T-cell (primary cell): ENCODE data around the gene OAT. TPM values are rescaled to one million over a fixed set of nuclear protein-coding genes. Genes with fewer than 3 reads are reported as not detected.

Source experiments
- ATAC-seq, 4 experiments: fragments of 200-7000 bp in 3 of 4; fragments of 150-1000 bp in 1 of 4; cut with Tn5 transposase; replicated peaks in 1 of 4; 1 replicate in 3 of 4; 2 replicates in 1 of 4; pipeline ENCODE4 v1.10.0; 2021; ENCODE audit warnings: moderate library complexity in 3 of 4, mild to moderate bottlenecking in 2 of 4, moderate number of reproducible peaks in 1 of 4
- CTCF ChIA-PET, 2 donors: fragments of 300-600 bp; sonication (Branson Sonifier 250); formaldehyde crosslinking; loops; one replicate each; lab custom pipeline; 2022; ENCODE audit warnings: antibody characterized with exemption in 2 of 2; lab: Charles Lee
- POLR2A ChIA-PET, 2 donors: fragments of 300-600 bp; sonication (Branson Sonifier 250); formaldehyde crosslinking; loops; one replicate each; lab custom pipeline; 2022; ENCODE audit warnings: antibody characterized with exemption in 2 of 2; lab: Charles Lee
- DNase-seq, 35 experiments: peaks; one replicate each; pipeline versions ENCODE4 v3.0.0 to v3.0.0-alpha.2; 2013 to 2023
- H3K27ac ChIP-seq: one replicate; pipeline ENCODE4 v1.5.1; 2013; ENCODE audit warnings: low read length
- H3K27me3 ChIP-seq, 2 experiments: replicated peaks in 1 of 2; 1 replicate in 1 of 2; 2 replicates in 1 of 2; pipeline versions ENCODE4 v1.6.1 to v1.7.0; 2013; ENCODE audit warnings: low read length in 1 of 2, mixed read lengths in 1 of 2; ENCODE audit not compliant: control insufficient read depth in 2 of 2, insufficient read depth in 2 of 2; ENCODE audit errors: extremely low read depth in 1 of 2
- H3K36me3 ChIP-seq, 2 donors: 1 replicate in 1 of 2; 2 replicates in 1 of 2; pipeline versions ENCODE4 v1.6.1 to v1.7.0; 2013; ENCODE audit warnings: low read length in 1 of 2; ENCODE audit not compliant: control insufficient read depth in 2 of 2, insufficient read depth in 1 of 2; ENCODE audit errors: extremely low read depth in 1 of 2
- H3K4me1 ChIP-seq, 2 experiments: 1 replicate in 1 of 2; 2 replicates in 1 of 2; pipeline versions ENCODE4 v1.6.1 to v1.7.0; 2013; ENCODE audit warnings: low read length in 2 of 2, mixed read lengths in 1 of 2; ENCODE audit not compliant: insufficient read depth in 2 of 2, control insufficient read depth in 1 of 2; ENCODE audit errors: extremely low read depth in 1 of 2
- H3K4me3 ChIP-seq, 2 donors: 1 replicate in 1 of 2; 2 replicates in 1 of 2; pipeline versions ENCODE4 v1.5.1 to v1.7.0; 2013; ENCODE audit warnings: mild to moderate bottlenecking in 2 of 2, low read length in 1 of 2, moderate library complexity in 1 of 2; ENCODE audit not compliant: control insufficient read depth in 1 of 2; ENCODE audit errors: extremely low read depth in 1 of 2
- H3K9me3 ChIP-seq: 2 replicates; pipeline ENCODE4 v1.7.0; 2013
- H3K27ac Mint-ChIP-seq, 2 donors: one replicate each; pipeline ENCODE4 v1.8.0; 2020 to 2021; ENCODE audit warnings: mild to moderate bottlenecking in 2 of 2, mixed read lengths in 2 of 2
- H3K27me3 Mint-ChIP-seq, 2 donors: one replicate each; pipeline ENCODE4 v1.8.0; 2021 to 2022; ENCODE audit warnings: mixed read lengths in 2 of 2
- H3K36me3 Mint-ChIP-seq: one replicate; pipeline ENCODE4 v1.8.0; 2021; ENCODE audit warnings: mixed read lengths
- H3K4me1 Mint-ChIP-seq, 3 donors: one replicate each; pipeline ENCODE4 v1.8.0; 2020 to 2022; ENCODE audit warnings: mixed read lengths in 3 of 3, mild to moderate bottlenecking in 1 of 3
- H3K4me3 Mint-ChIP-seq, 3 donors: one replicate each; pipeline ENCODE4 v1.8.0; 2020 to 2022; ENCODE audit warnings: mild to moderate bottlenecking in 3 of 3, mixed read lengths in 3 of 3, moderate library complexity in 3 of 3
- H3K9me3 Mint-ChIP-seq, 3 donors: one replicate each; pipeline ENCODE4 v1.8.0; 2020 to 2022; ENCODE audit warnings: mixed read lengths in 3 of 3
- WGBS: methylation state at CpG from one replicate; pipeline ENCODE4 v1.1.5; 2013; ENCODE audit warnings: missing lambda C conversion rate; ENCODE audit not compliant: insufficient coverage; 5-methylcytosine and 5-hydroxymethylcytosine counted together
- total RNA-seq, 35 experiments: library from RNA in 6 of 35; stranded (reverse) in 6 of 35; fragments of 120-200 nt in 1 of 35; gene quantifications; one replicate each; pipeline versions ENCODE4 v1.2.1 to v1.2.4 and lab custom pipeline; 2013 to 2026

The OAT gene
- total RNA-seq, 5 donors from 2014 or later (not counting 1 experiment from before 2014, with no cell fraction given), result 23.2 to 42.5 (median 38.1) TPM

- Mint-ChIP-seq H3K27me3 (peaks cover 0 to 2% of the 10 kb centered on the region in 2 donors), H3K27ac (no peak overlapping the region), H3K36me3 (no peaks in the 10 kb centered on the region), H3K4me1 (peaks cover 7 to 11% (median 8%) of the 10 kb centered on the region in 3 donors), H3K4me3 (no peak overlapping the region), H3K9me3 (no peaks in the 10 kb centered on the region)
- no peak overlapping the region for H3K27ac ChIP-seq
- CTCF ChIA-PET, result no interaction called here
- peaks cover 0 to 7% of the 10 kb centered on the region in 2 experiments for H3K4me1 ChIP-seq
- POLR2A ChIA-PET, result no interaction called here
- peaks cover 0 to 11% of the 10 kb centered on the region in 2 experiments for H3K27me3 ChIP-seq
- 64% methylated on average over 1 of the region's 5 CpGs for WGBS
- ATAC-seq (no peak), DNase-seq (no peak)
- no peaks in the 10 kb centered on the region for H3K36me3 ChIP-seq
- H3K4me3 ChIP-seq, result no peak overlapping the region
- no peaks in the 10 kb centered on the region for H3K9me3 ChIP-seq
Measured at GRCh38 chr10:124349996-124350280, 68.8 kb downstream of the OAT start.

- ChIA-PET POLR2A (no interaction called here), CTCF (interaction anchor here in 1 of 2 donors (0.6 kb wide), 1 partner anchor 733 kb away, joined by 3 read pairs; no protein-coding TSS in a partner anchor)
- H3K9me3 Mint-ChIP-seq, result no peaks in the 10 kb centered on the region
- H3K27ac ChIP-seq, result no peak overlapping the region
- DNase-seq (no peak), ATAC-seq (no peak)
- WGBS, result 72% methylated on average over 12 of the region's 16 CpGs
- no peaks in the 10 kb centered on the region for H3K9me3 ChIP-seq
- peaks cover 0 to 7% of the 10 kb centered on the region in 2 experiments for H3K27me3 ChIP-seq
- peaks cover 0 to 2% of the 10 kb centered on the region in 2 donors for H3K27me3 Mint-ChIP-seq
- no peak overlapping the region for H3K4me3 ChIP-seq
- H3K4me1 Mint-ChIP-seq, result peaks cover 3 to 5% (median 3%) of the 10 kb centered on the region in 3 donors
- no peak overlapping the region for H3K4me3 Mint-ChIP-seq
- H3K36me3 Mint-ChIP-seq, result no peaks in the 10 kb centered on the region
- no peaks in the 10 kb centered on the region for H3K36me3 ChIP-seq
- no peak overlapping the region for H3K27ac Mint-ChIP-seq
- peaks cover 0 to 2% of the 10 kb centered on the region in 2 experiments for H3K4me1 ChIP-seq
Measured at GRCh38 chr10:124349231-124349995, 69.3 kb downstream of the OAT start.

- Mint-ChIP-seq H3K27ac (no peak overlapping the region), H3K4me1 (no peaks in the 10 kb centered on the region), H3K4me3 (no peak overlapping the region), H3K27me3 (peaks cover 0 to 2% of the 10 kb centered on the region in 2 donors), H3K36me3 (no peaks in the 10 kb centered on the region), H3K9me3 (no peaks in the 10 kb centered on the region)
- Histone ChIP-seq H3K27me3 (peaks cover 0 to 5% of the 10 kb centered on the region in 2 experiments), H3K4me3 (no peak overlapping the region), H3K9me3 (no peaks in the 10 kb centered on the region), H3K27ac (no peak overlapping the region), H3K4me1 (no peaks in the 10 kb centered on the region), H3K36me3 (no peaks in the 10 kb centered on the region)
- DNase-seq (no peak), ATAC-seq (no peak)
- POLR2A ChIA-PET, result interaction anchor here in 1 of 2 donors (0.6 kb wide), 1 partner anchor 12 kb away, joined by 5 read pairs; no protein-coding TSS in a partner anchor
- CTCF ChIA-PET, result interaction anchor here in 1 of 2 donors (0.5 kb wide), 1 partner anchor 208 kb away, joined by 3 read pairs; no protein-coding TSS in a partner anchor
- WGBS, result 65% methylated on average over 7 of the region's 8 CpGs
Measured at GRCh38 chr10:124348801-124349200, 69.9 kb downstream of the OAT start.

GRCh38 chr10:124347956-124348355 lies 70.8 kb downstream of the OAT start:
- Histone ChIP-seq H3K36me3 (no peaks in the 10 kb centered on the region), H3K4me1 (no peaks in the 10 kb centered on the region), H3K27ac (no peak overlapping the region), H3K27me3 (peaks cover 0 to 5% of the 10 kb centered on the region in 2 experiments), H3K9me3 (no peaks in the 10 kb centered on the region), H3K4me3 (no peak overlapping the region)
- ChIA-PET CTCF (no interaction called here), POLR2A (no interaction called here)
- DNase-seq (no peak), ATAC-seq (no peak)
- WGBS, result 80% methylated on average over 12 of the region's 13 CpGs
- Mint-ChIP-seq H3K27ac (no peak overlapping the region), H3K27me3 (no peaks in the 10 kb centered on the region), H3K36me3 (no peaks in the 10 kb centered on the region), H3K9me3 (no peaks in the 10 kb centered on the region), H3K4me3 (no peak overlapping the region), H3K4me1 (no peaks in the 10 kb centered on the region)

Other genes starting within 250 kb of the OAT start
- under 1 TPM in 1 of 5 donors, not detected in 4; 0.12 TPM for gene NKX1-2, start 31.1 kb upstream of the OAT start, total RNA-seq
- 10 to 100 TPM; 13.2 to 27.4 (median 22.3) TPM for gene LHPP, start 42.9 kb upstream of the OAT start, total RNA-seq